ENCODE results near the gene TGM6.

TGM6 gene

GRCh38 chr20:2408111-2408510 lies 27.4 kb downstream of the TGM6 start:
- no peak for DNase-seq (ENCODE audit: low read depth in 1 of 2, low spot score in 1 of 2)

GRCh38 chr20:2416541-2417212 lies 36.0 kb downstream of the TGM6 start:
- no peak overlapping the region for H3K27ac ChIP-seq (replicated peaks)
- TF ChIP-seq SPI1 (IDR thresholded peaks at IDR 0.05; ENCODE audit: borderline replicate concordance, low read depth): no peak
- TF ChIP-seq REST (IDR thresholded peaks at IDR 0.05; ENCODE audit: insufficient replicate concordance, low read depth): no peak
- no peak for TF ChIP-seq GABPA (IDR thresholded peaks at IDR 0.05; ENCODE audit: low read depth)
- TF ChIP-seq CTCF (IDR thresholded peaks at IDR 0.05; ENCODE audit: insufficient read depth, low read length): no peak
- TF ChIP-seq POLR2AphosphoS5 (IDR thresholded peaks at IDR 0.05; ENCODE audit: low read depth): no peak
- no peaks in the 10 kb centered on the region for H3K27me3 ChIP-seq (ENCODE audit: insufficient read depth, poor library complexity, severe bottlenecking)
- no peak for DNase-seq (ENCODE audit: low read depth in 1 of 2, low spot score in 1 of 2)
- no peak overlapping the region for H3K4me3 ChIP-seq (replicated peaks; ENCODE audit: insufficient read depth, low read length)

More at GRCh38 chr20:2408111-2408510, 27.4 kb downstream of the TGM6 start:
- no peaks in the 10 kb centered on the region for H3K27me3 ChIP-seq (ENCODE audit: insufficient read depth, poor library complexity, severe bottlenecking)
- no peak for TF ChIP-seq GABPA (IDR thresholded peaks at IDR 0.05; ENCODE audit: low read depth)
- TF ChIP-seq POLR2AphosphoS5 (IDR thresholded peaks at IDR 0.05; ENCODE audit: low read depth): no peak
- TF ChIP-seq REST (IDR thresholded peaks at IDR 0.05; ENCODE audit: insufficient replicate concordance, low read depth): no peak
- TF ChIP-seq CTCF (IDR thresholded peaks at IDR 0.05; ENCODE audit: insufficient read depth, low read length): no peak
- TF ChIP-seq SPI1 (IDR thresholded peaks at IDR 0.05; ENCODE audit: borderline replicate concordance, low read depth): no peak
- H3K4me3 ChIP-seq (replicated peaks; ENCODE audit: insufficient read depth, low read length): no peak overlapping the region
- no peak overlapping the region for H3K27ac ChIP-seq (replicated peaks)

- no peak overlapping the region for H3K27ac ChIP-seq (replicated peaks)
- TF ChIP-seq POLR2AphosphoS5 (IDR thresholded peaks at IDR 0.05; ENCODE audit: low read depth) (no peak), GABPA (IDR thresholded peaks at IDR 0.05; ENCODE audit: low read depth) (no peak), REST (IDR thresholded peaks at IDR 0.05; ENCODE audit: insufficient replicate concordance, low read depth) (no peak), SPI1 (IDR thresholded peaks at IDR 0.05; ENCODE audit: borderline replicate concordance, low read depth) (no peak), CTCF (IDR thresholded peaks at IDR 0.05; ENCODE audit: insufficient read depth, low read length) (no peak)
- no peak overlapping the region for H3K4me3 ChIP-seq (replicated peaks; ENCODE audit: insufficient read depth, low read length)
- no peak for DNase-seq (ENCODE audit: low read depth in 1 of 2, low spot score in 1 of 2)
- H3K27me3 ChIP-seq (ENCODE audit: insufficient read depth, poor library complexity, severe bottlenecking): no peaks in the 10 kb centered on the region
Observed at GRCh38 chr20:2417213-2417541, 36.5 kb downstream of the TGM6 start.

All from HL-60 (cell line).